Fibroblast of skin of scalp (primary cell): ENCODE results near the gene LAT.
A peak's percentile ranks its signal among the peaks of the same experiment; 100 is the strongest.

Experiments
- DNase-seq: peaks from one replicate; pipeline ENCODE4 v3.0.0-alpha.2; 2013

Gene LAT

DNA sequence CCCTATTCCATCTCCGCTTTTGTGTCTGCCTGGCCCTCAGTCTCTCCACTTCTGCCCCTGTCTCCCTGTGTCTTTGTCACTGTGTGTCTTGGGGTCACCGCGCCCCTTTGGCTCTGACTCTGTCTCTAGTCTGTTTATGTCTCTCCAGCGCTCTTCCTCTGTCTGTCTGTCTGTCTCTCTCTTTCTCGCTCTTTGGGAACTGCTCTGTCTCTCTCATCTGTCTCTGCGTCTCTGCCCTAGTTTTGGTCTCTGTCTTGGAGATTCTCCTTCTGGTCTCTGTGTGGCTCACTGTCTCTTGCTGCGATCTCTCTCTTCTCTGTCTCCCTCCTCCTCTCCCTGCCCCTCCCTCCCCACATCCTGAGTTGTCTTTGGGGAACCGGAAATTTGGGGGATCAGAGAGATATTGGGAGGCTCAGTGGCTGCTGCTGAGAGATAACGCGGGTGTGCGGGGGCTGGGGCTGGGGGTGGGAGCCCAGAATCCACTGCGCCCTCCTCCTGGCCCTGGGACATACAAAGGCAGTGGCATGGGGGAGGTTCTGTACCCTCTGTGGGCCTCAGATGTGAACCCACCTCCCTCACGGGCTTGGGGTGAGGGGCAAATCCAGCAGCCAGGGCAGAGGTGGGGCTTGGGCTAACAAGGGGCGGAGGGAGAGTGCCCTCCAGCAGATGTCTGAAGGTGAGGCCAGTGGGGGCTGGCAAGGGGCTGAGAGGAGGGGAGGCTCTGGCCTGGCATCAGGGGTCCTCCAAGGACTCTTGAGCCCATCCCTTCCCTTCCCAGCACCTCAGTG lies 24.4 kb downstream of the LAT start:
- DNase-seq: no peak

DNA sequence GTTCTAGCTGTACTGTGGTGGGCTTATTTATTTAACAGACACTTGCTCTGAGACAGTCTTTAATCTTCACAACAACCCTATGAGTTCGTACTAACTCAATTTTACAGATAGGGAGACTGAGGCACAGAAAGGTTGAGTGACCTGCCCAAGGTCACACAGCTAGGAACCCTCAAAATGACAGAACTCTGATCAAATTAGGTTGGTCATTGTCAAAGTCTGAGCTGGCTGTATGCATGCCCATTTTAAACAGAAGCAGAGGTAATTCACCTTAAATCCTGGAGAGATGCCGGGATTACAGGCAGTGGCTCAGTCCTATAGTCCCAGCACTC lies 24.9 kb downstream of the LAT start:
- DNase-seq: no peak

DNA sequence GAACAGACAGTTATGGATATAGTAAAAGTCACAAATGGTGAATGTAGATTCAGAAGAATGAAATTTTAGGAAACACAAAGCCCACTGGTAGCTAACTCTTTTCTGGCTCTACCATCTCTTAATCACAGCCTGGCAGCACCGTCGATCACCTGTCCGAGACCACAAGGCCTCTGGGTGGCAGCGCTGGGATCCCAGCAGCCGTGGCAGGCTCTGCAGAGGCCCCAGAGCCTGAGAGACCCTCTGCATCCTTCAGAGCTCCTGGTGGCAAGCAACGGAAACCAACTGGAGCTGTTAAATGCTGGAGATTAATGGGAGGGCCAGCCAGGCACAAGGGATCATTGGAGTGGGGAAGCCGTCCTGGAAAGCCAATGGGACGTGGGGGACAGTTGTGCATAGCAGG lies 26.3 kb downstream of the LAT start:
- DNase-seq: no peak

DNA sequence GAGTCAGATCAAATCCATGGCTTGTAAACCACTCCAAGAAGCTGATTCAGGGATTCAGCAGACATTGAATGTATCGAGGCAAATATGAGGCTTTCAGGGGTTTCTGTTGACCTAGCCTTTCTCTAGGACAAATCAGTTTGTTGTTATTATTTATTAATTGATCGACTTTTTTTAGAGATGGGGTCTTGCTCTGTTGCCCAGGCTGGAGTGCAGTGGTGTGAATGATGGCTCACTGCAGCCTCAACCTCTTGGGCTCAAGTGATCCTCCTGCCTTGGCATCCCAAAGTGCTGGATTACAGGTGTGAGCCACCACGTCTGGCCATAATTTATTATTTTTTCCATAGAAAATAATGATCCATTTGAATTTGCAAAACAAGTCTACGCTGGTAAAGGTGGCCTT lies 27.0 kb downstream of the LAT start:
- no peak for DNase-seq

DNA sequence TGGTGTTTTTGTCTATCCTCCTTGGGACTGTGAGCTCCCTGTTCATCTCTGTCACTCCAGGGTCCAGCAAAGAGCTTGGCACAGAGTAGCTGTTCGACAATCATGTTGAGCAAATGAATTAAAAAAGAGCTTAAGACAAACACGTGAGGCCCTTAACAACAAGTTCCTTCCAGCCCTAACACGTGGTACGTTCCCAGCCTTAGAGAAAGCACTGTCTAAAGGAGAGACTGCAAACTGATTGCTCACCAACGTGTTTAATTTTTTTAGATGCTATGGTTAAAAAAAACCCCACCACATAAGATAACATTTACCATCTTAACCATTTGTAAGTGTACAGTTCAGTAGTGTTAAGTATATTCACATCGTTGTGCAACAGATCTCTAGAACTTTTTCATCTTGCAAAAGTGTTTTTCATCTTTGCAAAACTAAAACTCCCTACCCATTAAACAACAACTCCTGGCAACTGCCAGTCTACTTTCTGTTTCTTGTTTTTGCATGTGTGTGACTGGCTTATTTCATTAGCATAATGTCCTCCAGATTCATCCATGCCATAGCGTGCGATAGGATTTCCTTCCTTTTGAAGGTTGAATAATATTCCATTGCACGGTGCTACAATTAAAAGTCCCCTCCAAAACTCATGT lies 28.2 kb downstream of the LAT start:
- no peak for DNase-seq

DNA sequence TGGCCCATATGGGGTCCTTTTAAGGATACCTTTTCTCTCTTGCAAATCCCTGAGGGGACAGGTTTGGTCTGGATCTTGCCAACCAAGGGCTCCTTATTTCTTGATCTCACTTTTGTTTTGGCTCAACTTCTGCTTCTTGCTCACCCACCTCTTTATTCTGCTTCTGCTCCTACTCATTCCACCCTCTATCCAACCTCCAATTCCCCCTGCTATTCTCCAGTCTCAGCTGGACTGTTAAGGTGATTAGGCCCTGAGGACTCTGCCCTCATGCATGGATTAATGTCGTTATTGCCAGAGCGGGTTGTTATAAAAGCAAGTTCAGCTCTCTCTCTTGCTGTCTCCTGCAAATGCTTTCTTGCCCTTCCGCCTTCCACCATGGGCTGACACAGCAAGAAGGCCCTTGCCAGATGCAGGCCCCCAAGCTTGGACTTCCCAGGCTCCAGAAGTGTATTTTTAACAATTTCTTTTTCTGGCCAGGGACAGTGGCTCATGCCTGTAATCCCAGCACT lies 29.8 kb downstream of the LAT start:
- DNase-seq: no peak

DNA sequence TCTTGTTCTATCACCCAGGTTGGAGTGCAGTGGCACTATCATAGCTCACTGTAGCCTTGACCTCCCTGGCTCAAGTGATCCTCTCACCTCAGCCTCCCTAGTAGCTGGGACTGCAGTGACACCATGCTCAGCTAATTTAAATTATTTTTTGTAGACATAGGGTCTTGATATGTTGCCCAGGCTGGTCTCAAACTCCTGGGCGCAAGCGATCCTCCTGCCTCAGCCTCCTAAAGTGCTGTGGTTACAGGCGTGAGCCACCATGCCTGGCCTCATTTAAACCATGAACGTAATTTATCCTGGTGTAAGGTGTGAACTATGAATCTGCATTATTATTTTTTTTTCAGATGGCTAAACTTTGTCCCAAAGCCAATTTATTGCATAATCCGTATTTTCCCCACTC lies 37.3 kb downstream of the LAT start:
- no peak for DNase-seq

DNA sequence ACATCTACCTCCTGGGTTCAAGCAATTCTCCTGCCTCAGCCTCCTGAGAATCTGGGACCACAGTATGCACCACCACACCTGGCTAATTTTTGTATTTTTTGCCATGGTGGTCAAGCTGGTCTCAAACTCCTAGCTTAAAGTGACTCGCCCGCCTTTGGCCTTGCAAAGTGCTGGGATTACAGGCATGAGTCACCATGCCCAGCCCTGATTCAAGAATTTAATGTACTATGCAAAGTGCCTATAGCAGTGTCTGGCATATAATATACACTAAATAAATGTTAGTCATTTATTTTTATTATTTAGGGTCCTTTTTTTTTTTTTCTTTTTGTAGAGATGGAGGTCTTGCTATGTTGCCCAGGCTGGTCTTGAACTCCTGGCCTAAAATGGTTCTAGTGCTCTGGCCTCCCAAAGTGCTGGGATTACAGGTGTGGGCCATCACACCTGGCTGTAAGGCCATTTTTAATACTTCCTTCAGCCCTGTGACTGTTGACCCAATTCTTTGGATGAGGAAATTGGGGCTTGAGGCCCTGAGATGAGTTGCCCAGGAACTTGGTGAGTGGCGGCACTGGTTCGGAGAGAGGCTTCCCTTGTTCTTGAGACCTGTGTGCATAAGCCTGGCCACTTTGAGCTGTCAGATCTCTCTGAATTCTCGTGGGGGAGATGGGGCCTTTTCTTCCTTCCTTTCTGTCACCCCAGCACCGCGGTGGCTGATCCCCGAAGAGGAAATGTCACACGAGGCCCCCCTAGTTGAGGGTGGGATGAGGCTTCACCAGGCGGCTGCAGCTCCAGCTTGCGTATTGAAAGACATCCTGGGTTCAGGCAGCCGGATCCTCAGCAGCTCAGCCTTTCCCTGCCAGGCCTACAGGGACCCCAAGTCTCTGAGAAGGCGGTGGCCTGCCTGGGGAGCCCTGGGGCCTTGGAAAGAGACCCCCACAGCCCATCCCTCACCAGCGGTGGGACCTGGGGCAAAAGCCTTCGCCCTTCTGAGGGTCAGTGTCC lies 38.7 kb downstream of the LAT start:
- DNase-seq: peak; percentile 4

DNA sequence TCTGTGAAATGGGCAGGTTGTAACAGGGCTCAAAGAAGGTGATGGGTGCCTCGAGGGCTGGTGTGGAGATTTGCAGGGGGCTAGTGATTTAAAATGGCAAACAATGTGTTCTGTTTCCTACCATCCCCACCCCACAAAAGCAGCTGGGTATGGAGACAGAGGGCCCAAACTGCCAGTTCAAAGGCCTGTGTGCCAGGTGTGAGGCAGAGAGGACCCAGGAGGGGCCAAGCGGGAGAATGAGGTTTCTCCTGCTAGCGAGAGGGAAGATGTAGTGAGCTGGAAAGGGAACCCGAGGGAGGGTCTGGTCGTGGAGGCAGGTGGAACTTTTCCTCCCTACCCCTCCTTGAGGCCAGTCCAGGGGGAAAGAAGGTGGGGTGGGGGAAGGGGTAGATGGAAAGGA lies 39.4 kb downstream of the LAT start:
- no peak for DNase-seq

DNA sequence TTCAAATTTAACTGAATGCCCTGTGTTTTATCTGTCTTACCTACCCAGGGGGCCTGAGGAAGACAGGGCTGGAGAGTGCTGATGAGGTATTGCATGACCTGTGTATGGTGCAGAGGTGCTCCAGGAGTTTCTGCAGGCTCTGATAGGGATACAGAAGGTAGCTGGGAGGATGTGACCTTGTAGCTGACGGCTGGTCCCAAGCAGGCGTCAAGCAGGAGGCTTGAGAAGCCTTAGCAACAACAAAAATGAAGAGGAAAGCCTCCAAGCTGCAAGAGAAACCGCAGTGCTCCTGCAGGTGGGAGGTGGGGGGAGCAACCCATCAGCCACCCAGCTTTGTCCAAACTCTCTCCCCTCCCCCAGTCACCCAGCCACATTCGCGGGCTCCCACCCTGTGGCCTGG lies 40.4 kb downstream of the LAT start:
- no peak for DNase-seq

DNA sequence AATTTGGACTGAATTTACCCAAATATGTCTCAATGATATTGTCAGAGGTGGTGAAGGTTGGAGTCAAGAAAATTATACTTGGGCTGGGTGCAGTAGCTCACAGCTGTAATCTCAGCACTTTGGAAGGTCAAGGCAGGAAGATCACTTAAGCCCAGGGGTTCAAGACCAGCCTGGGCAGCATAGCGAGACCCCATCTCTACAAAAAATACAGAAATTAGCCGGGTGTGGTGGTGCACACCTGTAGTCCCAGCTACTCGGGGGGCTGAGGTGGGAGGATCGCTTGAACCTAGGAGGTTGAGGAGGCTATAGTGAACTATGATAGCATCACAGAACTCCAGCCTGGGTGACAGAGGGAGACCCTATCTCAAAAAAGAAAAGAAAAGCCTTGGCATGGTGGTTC lies 40.9 kb downstream of the LAT start:
- DNase-seq: no peak

DNA sequence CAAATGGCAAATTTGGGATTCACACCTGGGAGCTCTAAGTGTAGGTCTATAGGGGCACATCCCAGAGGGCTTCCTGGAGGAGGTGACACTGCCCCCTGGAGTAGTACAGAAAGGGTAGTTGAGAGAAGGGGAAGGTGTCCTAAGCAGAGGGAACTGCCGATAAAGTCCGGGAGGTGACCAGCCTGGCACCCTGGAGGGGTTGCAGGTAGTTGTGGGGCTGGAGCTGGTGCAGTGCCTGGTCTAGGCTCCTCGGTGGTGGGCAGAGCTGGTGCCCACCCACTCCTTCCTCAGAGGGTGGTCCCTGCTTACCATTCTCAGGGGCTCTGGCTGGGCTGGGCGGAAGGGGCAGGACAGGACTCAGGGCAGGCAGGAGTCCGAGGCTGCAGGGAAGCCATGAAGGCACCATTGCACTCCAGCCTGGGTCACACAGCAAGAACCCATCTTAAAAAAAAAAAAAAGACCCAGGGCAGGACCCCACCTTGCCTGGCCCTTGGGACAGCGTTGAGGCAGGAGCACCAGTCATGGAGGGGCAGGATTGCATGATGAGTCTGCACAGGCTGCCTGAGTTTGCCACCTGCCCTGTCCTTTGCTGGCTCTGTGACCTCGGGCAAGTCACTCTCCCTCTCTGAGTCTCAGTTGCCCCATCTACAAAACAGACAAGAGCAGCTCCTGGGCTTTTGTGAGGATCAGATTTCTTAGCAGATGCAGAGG lies 43.8 kb downstream of the LAT start:
- no peak for DNase-seq

DNA sequence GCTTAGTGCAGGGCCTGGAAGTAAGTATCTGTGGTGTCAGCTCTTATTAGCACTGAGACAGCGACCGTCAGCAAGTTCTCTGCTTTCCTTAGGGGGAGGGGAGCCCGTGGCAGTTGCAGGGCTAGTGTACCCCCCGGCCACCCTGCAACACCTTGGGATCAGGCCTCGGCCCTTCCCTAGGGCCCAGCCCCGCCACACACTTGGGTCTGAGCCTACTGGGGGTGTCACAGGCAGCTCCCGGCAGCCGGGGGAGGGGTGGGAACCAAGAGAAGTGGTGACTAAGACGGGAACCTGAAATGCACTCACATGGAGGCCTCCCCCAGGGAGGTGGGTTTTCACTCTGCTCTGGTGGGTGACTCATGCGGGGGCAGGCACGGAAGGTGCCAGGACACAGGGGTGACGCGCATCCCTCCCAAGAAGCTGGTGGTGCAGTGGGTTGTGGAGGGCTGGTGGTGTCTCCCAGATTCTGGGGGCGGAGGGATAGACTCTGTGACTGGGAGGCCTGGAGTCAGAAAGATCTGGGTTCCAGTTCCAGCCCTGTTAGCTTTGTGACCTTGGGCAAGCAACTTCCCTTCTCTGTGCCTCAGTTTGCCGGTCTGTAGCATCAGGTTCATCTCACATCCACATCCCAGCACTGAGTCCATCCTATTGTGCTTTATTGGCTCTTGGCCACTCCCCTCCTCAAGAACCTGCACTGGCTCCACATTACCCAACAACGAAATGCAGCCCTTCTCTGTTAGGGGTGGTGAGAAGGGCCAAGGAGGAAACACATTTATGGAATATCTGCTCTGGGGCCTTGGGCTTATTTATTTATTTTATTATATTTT lies 44.5 kb downstream of the LAT start:
- DNase-seq: peak; percentile 94

DNA sequence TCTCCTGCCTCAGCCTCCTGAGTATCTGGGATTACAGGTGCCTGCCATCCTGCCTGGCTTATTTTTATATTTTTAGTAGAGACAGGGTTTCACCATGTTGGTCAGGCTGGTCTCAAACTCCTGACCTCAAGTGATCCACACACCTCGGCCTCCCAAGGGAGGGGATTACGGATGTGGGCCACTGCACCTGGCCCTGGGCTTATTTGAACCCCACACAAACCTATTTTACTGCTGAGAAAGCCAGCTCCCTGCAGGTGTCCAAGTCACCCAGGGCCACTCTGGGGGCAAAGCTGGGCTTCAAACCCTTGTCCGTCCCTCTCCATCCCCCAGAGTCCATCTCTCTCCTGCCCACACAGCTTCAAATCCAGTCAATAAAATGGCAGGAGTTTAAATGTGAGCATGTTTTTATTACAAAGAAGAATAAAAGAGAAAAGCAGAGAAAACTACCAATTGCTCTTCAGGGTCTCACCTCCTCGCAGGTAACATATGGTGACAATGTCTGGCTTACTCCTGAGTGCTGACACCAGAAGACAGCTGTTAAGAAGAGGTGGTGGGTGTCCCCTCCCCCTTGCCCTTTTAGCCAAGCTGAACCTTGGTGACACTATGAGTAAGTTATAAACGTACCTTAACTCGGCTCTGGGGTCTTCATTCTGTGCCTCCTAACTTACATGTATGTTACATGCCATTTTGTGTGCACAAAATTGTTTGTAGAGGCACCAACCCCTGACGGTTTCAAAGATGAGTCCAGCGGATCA lies 45.4 kb downstream of the LAT start:
- no peak for DNase-seq
